Suprapubic skin (tissue), 4 donors: ENCODE results near the gene ZNF562. TPM values are rescaled to one million over a fixed set of nuclear protein-coding genes. Genes with fewer than 3 reads are reported as not detected.

ENCODE experiments used
- DNase-seq, 2 donors: peaks; one replicate each; pipeline ENCODE4 v3.0.0-alpha.2; 2019; ENCODE audit warnings: low spot score in 2 of 2
- H3K27ac ChIP-seq: fragments of 200-600 bp; sonication (generic); one replicate; pipeline ENCODE4 v1.5.1; 2019
- H3K27me3 ChIP-seq: fragments of 200-600 bp; sonication (generic); one replicate; pipeline ENCODE4 v1.5.1; 2019
- H3K36me3 ChIP-seq: fragments of 200-600 bp; sonication (generic); one replicate; pipeline ENCODE4 v1.5.1; 2019
- H3K4me1 ChIP-seq: fragments of 200-600 bp; sonication (generic); one replicate; pipeline ENCODE4 v1.5.1; 2019
- H3K4me3 ChIP-seq: fragments of 200-600 bp; sonication (generic); one replicate; pipeline ENCODE4 v1.5.1; 2019; ENCODE audit warnings: mild to moderate bottlenecking
- H3K9me3 ChIP-seq: fragments of 200-600 bp; sonication (generic); one replicate; pipeline ENCODE4 v1.5.1; 2019
- CTCF ChIP-seq, 2 donors: fragments of 200-600 bp in 1 of 2; fragments of 450-650 bp in 1 of 2; sonication (generic) in 1 of 2; IDR thresholded peaks; one replicate each; pipeline ENCODE4 v1.5.1; 2016 to 2019; ENCODE audit warnings: antibody characterized with exemption in 2 of 2, mild to moderate bottlenecking in 1 of 2, moderate library complexity in 1 of 2
- EP300 ChIP-seq: sonication (generic); formaldehyde crosslinking; IDR thresholded peaks from one replicate; pipeline ENCODE4 v1.6.1; 2017; ENCODE audit warnings: antibody characterized with exemption
- POLR2A ChIP-seq, 2 donors: fragments of 450-650 bp; IDR thresholded peaks; one replicate each; pipeline ENCODE4 v1.6.1; 2017; ENCODE audit warnings: antibody characterized with exemption in 2 of 2, mild to moderate bottlenecking in 2 of 2, moderate library complexity in 2 of 2
- POLR2AphosphoS5 ChIP-seq, 3 donors: sonication (generic); formaldehyde crosslinking; IDR thresholded peaks; one replicate each; pipeline ENCODE4 v1.6.1; 2017; ENCODE audit warnings: antibody characterized with exemption in 3 of 3
- WGBS: methylation state at CpG from one replicate; pipeline ENCODE4 v1.1.5; 2018; 5-methylcytosine and 5-hydroxymethylcytosine counted together
- total RNA-seq, 4 donors: library from RNA; depleted of rRNA; stranded (reverse); fragments of >200 nt; gene quantifications; one replicate each; pipeline ENCODE4 v1.1.0, GENCODE V29; 2016

ZNF562 gene
- 10 to 100 TPM; 13.2 to 23.8 (median 18.4) TPM for total RNA-seq

- Histone ChIP-seq H3K4me1 (no peaks in the 10 kb centered on the region), H3K36me3 (peaks cover 19% of the 10 kb centered on the region), H3K4me3 (peak within 1 kb of the TSS; percentile 56), H3K27ac (peak within 1 kb of the TSS; percentile 89), H3K27me3 (no peaks in the 10 kb centered on the region), H3K9me3 (peaks cover 19% of the 10 kb centered on the region)
- peak; percentile 91 for DNase-seq
- 1% methylated on average over 42 of the region's 42 CpGs for WGBS
- no peak for TF ChIP-seq CTCF (IDR thresholded peaks at IDR 0.05)
- TF ChIP-seq POLR2A (IDR thresholded peaks at IDR 0.05) = peak in 1 of 2 donors; percentile 42
These were observed at the start of gene ZNF562 for GRCh38 chr19:9674663-9675357. Gene ZNF562, minus strand, starts transcription at chr19:9675100. Its CDS starts 14,356 bp downstream, at chr19:9660744.

- Histone ChIP-seq H3K9me3 (no peaks in the 10 kb centered on the region), H3K27ac (no peak overlapping the region), H3K4me3 (no peak overlapping the region), H3K36me3 (no peaks in the 10 kb centered on the region), H3K4me1 (no peaks in the 10 kb centered on the region), H3K27me3 (no peaks in the 10 kb centered on the region)
- TF ChIP-seq EP300 = no peak
- TF ChIP-seq CTCF (IDR thresholded peaks at IDR 0.05) = no peak
- TF ChIP-seq POLR2AphosphoS5 (IDR thresholded peaks at IDR 0.05) = no peak
- no peak for TF ChIP-seq POLR2A (IDR thresholded peaks at IDR 0.05)
- 90% methylated on average over 4 of the region's 4 CpGs for WGBS
- DNase-seq = no peak
These were observed 49.3 kb upstream of the ZNF562 start for GRCh38 chr19:9724157-9724556.

GRCh38 chr19:9721861-9722260, 47.0 kb upstream of the ZNF562 start:
- no peak overlapping the region for H3K27ac ChIP-seq

GRCh38 chr19:9720541-9720940, 45.6 kb upstream of the ZNF562 start:
- TF ChIP-seq CTCF (IDR thresholded peaks at IDR 0.05) = no peak
- TF ChIP-seq POLR2AphosphoS5 (IDR thresholded peaks at IDR 0.05) = no peak
- no peak for TF ChIP-seq EP300
- no peak for TF ChIP-seq POLR2A (IDR thresholded peaks at IDR 0.05)
- H3K36me3 ChIP-seq = no peaks in the 10 kb centered on the region
- no peaks in the 10 kb centered on the region for H3K27me3 ChIP-seq
- no peaks in the 10 kb centered on the region for H3K4me1 ChIP-seq
- no peak overlapping the region for H3K4me3 ChIP-seq
- WGBS = 70% methylated on average over 4 of the region's 4 CpGs
- H3K9me3 ChIP-seq = no peaks in the 10 kb centered on the region
- no peak overlapping the region for H3K27ac ChIP-seq
- no peak for DNase-seq

More at GRCh38 chr19:9721861-9722260, 47.0 kb upstream of the ZNF562 start:
- Histone ChIP-seq H3K4me3 (no peak overlapping the region), H3K9me3 (no peaks in the 10 kb centered on the region), H3K36me3 (no peaks in the 10 kb centered on the region), H3K27me3 (no peaks in the 10 kb centered on the region), H3K4me1 (no peaks in the 10 kb centered on the region)
- WGBS = 21% methylated on average over 6 of the region's 6 CpGs
- TF ChIP-seq POLR2AphosphoS5 (IDR thresholded peaks at IDR 0.05) (no peak), CTCF (IDR thresholded peaks at IDR 0.05) (no peak), EP300 (no peak), POLR2A (IDR thresholded peaks at IDR 0.05) (no peak)
- no peak for DNase-seq

- Histone ChIP-seq H3K27me3 (no peaks in the 10 kb centered on the region), H3K4me3 (no peak overlapping the region), H3K9me3 (peaks cover 5% of the 10 kb centered on the region), H3K4me1 (no peaks in the 10 kb centered on the region), H3K27ac (no peak overlapping the region), H3K36me3 (no peaks in the 10 kb centered on the region)
- TF ChIP-seq POLR2A (IDR thresholded peaks at IDR 0.05) (no peak), POLR2AphosphoS5 (IDR thresholded peaks at IDR 0.05) (no peak), EP300 (no peak), CTCF (IDR thresholded peaks at IDR 0.05) (no peak)
- WGBS = 97% methylated on average over 3 of the region's 3 CpGs
- no peak for DNase-seq
These were observed 36.9 kb upstream of the ZNF562 start for GRCh38 chr19:9711815-9712214.
